RWPE1 (cell line): ENCODE measurements around the gene LYPD6.

Experiments used
- CTCF ChIA-PET: fragments of 350-600 bp; sonication (Branson Sonifier 250); formaldehyde crosslinking; extraction: SDS; loops from one replicate; lab custom pipeline; 2021; lab: Yijun Ruan, JAX
- POLR2A ChIA-PET: fragments of 400-600 bp; formaldehyde crosslinking; extraction: SDS; loops from one replicate; lab custom pipeline; 2020; ENCODE audit warnings: antibody characterized with exemption; ENCODE audit not compliant: low non-redundant PET; lab: Yijun Ruan, JAX
- DNase-seq: peaks from one replicate; pipeline ENCODE4 v3.0.0; 2012; ENCODE audit warnings: low spot score
- H3K27ac ChIP-seq: fragments of 450-650 bp; 2 replicates; pipeline ENCODE4 v1.5.1; 2017
- TF ChIP-seq, protein P1 (sequence below): fragments of 450-650 bp; conservative IDR thresholded peaks from 2 replicates; pipeline ENCODE4 v1.5.1; 2017; ENCODE audit warnings: low read depth, mild to moderate bottlenecking

The LYPD6 gene

DNA sequence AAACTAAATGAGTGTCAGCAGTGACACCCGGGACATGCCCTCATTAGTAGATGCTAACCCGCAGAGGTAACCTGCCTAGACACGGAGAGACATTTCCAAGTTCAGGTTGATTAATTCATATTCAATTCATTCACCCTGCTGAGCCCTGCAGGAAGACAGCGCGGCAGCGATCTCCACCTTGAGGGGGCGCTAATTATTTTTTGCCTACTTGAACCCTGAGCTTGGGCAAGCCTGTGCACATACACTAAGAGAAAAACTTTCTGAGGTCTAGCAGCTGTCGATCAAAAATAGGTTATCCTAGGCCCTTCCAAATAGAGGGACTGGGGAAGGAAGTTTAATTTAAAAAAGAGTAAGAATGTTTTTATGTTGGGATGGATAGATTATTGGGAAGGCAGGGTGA is 1.3 kb upstream of the LYPD6 start:
- ChIA-PET POLR2A (no interaction called here), CTCF (interaction anchor here (0.6 to 1.3 kb wide), 3 partner anchors 13 to 44 kb away, joined by 3 to 5 read pairs (median 4); no protein-coding TSS in a partner anchor)
- peak; percentile 9 for DNase-seq
- H3K27ac ChIP-seq, result peak overlapping the region; percentile 89
- TF ChIP-seq, protein P1, sequence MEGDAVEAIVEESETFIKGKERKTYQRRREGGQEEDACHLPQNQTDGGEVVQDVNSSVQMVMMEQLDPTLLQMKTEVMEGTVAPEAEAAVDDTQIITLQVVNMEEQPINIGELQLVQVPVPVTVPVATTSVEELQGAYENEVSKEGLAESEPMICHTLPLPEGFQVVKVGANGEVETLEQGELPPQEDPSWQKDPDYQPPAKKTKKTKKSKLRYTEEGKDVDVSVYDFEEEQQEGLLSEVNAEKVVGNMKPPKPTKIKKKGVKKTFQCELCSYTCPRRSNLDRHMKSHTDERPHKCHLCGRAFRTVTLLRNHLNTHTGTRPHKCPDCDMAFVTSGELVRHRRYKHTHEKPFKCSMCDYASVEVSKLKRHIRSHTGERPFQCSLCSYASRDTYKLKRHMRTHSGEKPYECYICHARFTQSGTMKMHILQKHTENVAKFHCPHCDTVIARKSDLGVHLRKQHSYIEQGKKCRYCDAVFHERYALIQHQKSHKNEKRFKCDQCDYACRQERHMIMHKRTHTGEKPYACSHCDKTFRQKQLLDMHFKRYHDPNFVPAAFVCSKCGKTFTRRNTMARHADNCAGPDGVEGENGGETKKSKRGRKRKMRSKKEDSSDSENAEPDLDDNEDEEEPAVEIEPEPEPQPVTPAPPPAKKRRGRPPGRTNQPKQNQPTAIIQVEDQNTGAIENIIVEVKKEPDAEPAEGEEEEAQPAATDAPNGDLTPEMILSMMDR, result no peak

DNA sequence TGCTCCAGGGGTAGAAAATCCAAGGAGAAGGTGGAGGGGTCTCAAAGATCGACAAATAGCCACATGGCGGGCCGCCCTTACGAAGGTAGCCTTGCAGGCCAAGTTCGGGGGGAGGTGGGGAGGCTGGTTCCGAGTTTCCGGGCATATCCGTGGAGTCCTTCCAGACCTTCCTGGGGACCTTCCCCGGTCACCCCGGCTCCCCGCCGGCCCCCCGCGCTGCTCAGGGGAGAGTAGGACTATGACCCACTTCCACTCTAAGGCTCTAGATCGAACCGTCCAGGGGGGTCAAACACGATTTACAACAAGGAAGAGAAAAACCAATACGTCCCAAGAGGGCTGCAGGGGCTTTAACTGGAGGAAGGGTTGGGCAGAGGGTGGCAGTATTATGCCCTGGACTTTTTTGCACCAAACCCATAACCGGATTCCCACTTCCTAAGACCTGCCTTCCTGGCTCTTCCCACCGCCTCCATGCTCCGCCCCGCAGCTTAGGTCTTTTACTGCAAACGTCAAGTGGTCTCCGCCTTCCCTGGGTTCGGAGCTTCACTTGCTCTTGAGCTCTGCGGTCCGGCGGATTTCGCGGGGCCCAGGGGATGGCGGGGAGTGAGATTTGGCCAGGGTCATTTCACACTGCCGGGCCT is 779 bp upstream of the LYPD6 start:
- TF ChIP-seq, protein P1, result no peak
- ChIA-PET CTCF (interaction anchor here (0.6 to 1.3 kb wide), 4 partner anchors 12 to 232 kb away, joined by 3 to 5 read pairs (median 4); no protein-coding TSS in a partner anchor), POLR2A (no interaction called here)
- H3K27ac ChIP-seq, result peak overlapping the region; percentile 89
- DNase-seq, result peak; percentile 76

DNA sequence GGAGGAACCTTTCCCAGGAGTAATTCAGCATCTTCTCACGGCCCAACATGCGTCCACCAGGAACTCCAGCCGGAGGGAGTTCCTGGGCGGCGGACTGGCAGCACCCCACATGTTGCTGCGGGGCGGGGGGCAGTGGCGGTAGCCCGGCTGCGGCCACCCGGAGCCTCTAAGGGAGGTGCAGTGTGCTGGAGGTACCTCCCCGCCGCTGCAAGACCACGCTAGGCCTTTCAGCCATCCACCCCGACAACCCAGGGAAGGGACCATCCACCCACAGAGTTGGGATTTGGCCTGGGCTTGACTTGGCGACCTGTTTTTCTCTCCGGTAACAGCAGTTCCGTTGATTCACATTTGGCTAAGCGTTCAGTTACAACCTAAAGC is 625 bp downstream of the LYPD6 start:
- H3K27ac ChIP-seq, result peak overlapping the region; percentile 89
- TF ChIP-seq, protein P1, result no peak
- POLR2A ChIA-PET, result no interaction called here
- peak; percentile 10 for DNase-seq
- CTCF ChIA-PET, result no interaction called here

DNA sequence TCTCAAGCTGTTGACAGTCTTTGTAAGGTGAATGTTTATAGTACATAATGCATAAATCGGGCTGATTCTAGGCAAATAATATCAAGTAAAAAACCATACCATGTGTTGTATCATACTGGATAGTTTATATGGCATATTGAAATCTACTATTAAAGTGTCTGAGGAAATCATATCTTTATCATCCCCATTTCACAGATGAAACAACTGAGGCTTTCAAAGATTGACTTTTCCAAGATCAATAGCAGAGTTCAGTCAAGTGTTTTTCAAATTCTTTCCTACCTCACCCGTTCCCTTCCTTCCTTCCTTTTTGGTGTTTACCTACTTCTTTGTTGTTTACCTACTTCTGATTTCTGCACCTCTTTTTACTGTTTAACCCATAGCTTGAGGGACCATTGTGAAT is 2.0 kb downstream of the LYPD6 start:
- ChIA-PET POLR2A (no interaction called here), CTCF (no interaction called here)
- no peak overlapping the region for H3K27ac ChIP-seq
- DNase-seq, result no peak
- TF ChIP-seq, protein P1, result no peak

DNA sequence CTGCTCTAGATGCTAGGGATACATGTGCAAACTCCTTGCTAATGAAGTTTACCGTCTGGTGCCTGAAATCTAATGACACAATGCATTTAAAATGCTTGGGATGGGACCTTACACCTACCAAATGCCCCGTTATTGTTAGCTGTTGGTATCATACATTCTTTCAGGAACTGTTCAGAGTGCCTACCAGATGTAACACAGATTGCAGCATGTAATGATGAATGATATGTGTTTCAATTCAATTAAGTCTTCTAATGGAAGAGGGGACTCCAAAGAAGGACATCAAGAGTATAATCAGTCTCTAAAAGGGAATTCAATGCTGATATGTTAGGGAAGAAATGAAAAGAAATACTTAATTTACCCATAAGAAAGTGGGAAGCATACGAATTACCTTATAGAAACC is 3.2 kb downstream of the LYPD6 start:
- no peak overlapping the region for H3K27ac ChIP-seq
- TF ChIP-seq, protein P1, result no peak
- POLR2A ChIA-PET, result no interaction called here
- CTCF ChIA-PET, result no interaction called here
- DNase-seq, result no peak

DNA sequence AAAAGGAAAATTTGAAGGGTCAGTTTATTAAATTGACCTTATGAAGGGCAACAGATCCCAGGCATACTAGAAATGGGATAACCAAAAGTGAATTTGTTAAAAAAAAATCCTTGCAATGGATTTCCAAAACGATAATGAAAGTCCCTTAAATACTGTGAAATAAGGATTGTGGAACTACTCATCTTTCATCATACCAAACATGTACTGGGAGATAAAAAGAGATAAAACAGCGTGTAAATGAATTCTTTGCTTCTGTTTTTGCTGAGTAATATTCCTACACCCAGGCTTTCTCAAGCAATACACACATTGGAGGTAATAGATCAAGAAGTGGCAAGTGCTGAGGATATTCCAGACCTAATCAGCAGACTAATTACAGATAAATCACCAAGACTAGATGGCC is 3.8 kb downstream of the LYPD6 start:
- ChIA-PET CTCF (no interaction called here), POLR2A (no interaction called here)
- H3K27ac ChIP-seq, result no peak overlapping the region
- TF ChIP-seq, protein P1, result no peak
- DNase-seq, result no peak
